ENCODE results near the gene SNRPA1.
A peak's percentile ranks its signal among the peaks of the same experiment; 100 is the strongest.

SNRPA1 gene

DNA sequence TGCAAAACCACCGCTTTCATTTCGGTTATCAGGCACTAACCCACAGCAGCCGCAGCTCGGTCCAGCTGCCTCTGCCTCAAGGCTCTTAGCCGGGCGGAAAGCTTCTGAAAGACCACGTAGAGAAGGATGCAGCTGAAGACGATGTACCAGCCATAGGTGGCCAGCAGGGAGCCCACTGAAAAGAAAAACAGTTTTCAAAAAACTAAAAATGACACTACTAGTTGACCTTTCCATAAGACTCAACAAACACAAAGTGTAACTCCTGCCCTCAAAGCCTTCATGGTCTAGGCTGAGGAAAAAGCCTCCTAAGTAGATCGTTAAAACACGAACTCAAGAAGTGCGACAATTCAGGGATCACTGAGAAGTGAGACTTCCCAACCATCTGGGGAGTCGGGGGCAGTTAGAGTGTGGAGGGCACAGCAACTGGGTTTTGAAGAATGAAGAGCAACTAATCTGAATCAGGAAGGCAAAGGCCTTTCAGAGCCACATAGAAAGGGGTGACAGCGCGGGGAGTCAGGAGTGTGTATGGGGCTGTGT is 18.5 kb downstream of the SNRPA1 start:
- peak overlapping the region; percentile 77 for H3K4me3 ChIP-seq (ENCODE audit: low read length)
- peak; percentile 49 for DNase-seq (ENCODE audit: low read depth)
- TF ChIP-seq, protein P1, sequence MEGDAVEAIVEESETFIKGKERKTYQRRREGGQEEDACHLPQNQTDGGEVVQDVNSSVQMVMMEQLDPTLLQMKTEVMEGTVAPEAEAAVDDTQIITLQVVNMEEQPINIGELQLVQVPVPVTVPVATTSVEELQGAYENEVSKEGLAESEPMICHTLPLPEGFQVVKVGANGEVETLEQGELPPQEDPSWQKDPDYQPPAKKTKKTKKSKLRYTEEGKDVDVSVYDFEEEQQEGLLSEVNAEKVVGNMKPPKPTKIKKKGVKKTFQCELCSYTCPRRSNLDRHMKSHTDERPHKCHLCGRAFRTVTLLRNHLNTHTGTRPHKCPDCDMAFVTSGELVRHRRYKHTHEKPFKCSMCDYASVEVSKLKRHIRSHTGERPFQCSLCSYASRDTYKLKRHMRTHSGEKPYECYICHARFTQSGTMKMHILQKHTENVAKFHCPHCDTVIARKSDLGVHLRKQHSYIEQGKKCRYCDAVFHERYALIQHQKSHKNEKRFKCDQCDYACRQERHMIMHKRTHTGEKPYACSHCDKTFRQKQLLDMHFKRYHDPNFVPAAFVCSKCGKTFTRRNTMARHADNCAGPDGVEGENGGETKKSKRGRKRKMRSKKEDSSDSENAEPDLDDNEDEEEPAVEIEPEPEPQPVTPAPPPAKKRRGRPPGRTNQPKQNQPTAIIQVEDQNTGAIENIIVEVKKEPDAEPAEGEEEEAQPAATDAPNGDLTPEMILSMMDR (conservative IDR thresholded peaks at IDR 0.05; ENCODE audit: low read length), result peak; percentile 56

DNA sequence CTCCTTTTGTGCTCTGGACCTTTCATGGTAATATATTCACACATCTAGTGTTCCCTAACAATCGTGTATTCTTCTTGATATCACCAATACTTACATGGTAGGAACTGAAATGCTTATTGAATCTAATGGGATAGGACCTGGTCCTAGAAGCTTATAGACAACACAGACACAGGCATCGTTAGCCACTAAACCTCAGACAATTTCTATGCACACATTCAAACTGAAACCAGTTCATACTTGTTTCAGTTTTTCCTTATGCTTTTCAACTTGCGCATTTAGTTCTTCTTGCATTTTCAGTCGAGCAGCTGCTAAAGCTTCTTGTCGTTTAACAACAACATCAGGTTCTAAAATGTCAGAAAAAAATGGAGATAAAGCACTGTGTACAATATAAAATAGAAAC is 20.0 kb downstream of the SNRPA1 start:
- TF ChIP-seq, protein P1 (conservative IDR thresholded peaks at IDR 0.05; ENCODE audit: low read length), result no peak
- DNase-seq (ENCODE audit: low read depth), result no peak
- no peak overlapping the region for H3K4me3 ChIP-seq (ENCODE audit: low read length)

DNA sequence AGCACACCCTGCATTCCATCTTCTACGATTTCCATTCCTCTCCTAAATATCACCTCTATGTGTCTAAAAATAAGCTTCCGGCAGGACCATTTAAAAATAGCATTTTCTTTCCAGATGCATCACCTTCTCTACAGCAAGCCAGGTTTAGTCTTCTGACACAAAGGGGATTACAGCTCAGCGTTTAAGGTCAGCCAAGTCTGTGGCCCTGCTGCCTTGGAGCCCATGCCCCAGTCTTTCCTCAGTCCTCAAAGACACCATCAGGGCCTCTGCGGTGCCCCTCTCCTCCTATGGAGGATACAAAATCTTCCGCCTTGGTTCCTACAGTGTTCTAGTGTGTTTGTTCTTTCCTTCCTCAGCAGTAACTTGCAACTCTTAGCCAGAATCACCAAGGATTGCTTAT is 21.5 kb downstream of the SNRPA1 start:
- no peak for DNase-seq (ENCODE audit: low read depth)
- TF ChIP-seq, protein P1 (conservative IDR thresholded peaks at IDR 0.05; ENCODE audit: low read length), result no peak

DNA sequence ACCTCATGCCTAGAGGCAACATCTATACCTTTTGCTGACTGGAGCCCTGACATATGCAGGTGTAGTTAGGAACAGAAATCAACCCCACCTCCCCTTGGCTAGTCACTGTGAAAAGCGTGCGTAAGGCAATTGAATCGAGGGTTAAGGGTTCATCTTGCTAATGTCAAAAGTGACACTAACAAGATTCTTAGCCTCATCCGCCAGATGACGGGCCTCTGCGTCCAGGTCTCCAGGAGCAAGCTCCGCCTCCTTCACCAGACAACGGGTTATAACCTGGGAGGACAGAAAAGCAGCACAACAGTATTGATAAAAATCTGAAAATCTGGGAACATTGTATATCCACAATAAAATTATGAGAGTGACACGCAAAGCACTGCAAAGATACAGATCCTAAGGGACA is 22.5 kb downstream of the SNRPA1 start:
- no peak overlapping the region for H3K4me3 ChIP-seq (ENCODE audit: low read length)
- no peak for DNase-seq (ENCODE audit: low read depth)
- TF ChIP-seq, protein P1 (conservative IDR thresholded peaks at IDR 0.05; ENCODE audit: low read length), result no peak

More for the DNA sequence above, 21.5 kb downstream of the SNRPA1 start:
- no peak overlapping the region for H3K4me3 ChIP-seq (ENCODE audit: low read length)

DNA sequence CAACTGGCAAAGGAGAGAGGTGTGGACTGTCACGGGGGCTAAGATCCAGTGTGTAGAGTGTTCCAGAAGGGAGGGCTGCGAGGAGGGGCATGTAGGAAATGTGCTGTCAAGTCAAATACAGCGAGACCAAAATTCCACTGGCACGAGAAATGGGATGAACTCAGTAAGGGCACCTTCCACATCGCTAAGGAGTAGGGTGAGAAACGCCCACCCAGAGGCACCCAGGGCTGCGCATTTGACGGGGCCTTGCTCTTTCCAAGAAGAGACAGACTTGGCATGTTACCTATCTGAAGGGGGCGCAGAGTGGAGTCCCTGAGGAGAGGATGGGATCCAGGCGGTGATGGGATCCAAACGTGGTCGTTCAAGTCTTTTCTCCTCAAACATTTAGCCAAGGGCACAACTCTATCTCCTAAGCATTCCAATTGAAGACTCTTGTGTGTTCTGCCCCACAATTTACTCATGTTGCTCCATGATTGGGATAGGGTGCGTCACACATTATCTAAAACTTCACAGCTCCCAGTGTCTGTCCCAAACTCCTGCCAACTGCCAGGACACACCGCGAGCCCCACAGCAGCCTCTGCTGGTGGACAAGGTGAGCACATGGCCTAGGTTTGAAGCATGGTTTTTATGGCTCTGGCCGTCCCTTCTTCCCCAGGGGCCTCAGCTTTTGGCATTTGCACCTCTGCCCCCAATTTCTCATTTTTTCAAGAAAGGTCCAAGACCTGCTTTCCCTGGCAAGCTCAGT is 25.4 kb downstream of the SNRPA1 start:
- no peak for DNase-seq (ENCODE audit: low read depth)
- TF ChIP-seq, protein P1 (conservative IDR thresholded peaks at IDR 0.05; ENCODE audit: low read length), result peak; percentile 47
- H3K4me3 ChIP-seq (ENCODE audit: low read length), result no peak overlapping the region

DNA sequence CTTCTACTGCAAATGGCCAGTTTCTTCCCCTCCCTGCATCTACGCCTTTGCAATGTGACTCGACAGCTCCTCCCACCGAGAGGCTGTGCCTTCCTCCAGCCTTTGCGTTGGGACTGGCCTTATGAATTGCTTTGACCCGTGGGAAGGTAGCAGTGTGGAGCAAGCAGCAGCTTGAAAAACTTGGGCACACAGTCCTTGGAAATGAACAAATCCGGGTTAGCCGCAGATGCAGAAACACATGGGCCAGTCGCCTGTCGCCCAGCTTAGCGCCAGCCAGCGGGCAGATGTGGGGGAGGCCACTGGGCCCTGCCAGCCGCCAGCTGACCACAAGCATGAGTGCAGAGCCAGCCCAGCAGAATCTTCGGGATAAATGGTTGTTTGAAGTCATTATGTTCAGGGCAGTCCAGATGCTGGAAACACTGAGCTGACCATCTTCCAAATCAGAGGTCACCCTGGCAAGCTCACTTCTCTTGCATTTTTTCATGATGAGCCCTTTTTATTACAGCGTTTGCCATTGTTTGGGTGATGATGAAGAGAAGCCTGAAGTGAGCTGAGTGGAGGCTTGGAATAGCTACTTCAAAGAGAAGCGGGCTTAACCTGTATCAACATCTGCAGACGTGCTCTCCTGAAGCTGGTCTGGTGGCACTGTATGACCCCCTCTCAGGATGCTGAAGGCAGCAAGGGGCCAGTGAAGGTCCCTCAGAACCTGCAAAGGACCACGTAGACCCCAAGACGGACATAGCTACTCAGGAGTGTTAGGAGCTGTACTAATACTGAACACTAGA is 27.5 kb downstream of the SNRPA1 start:
- peak overlapping the region; percentile 18 for H3K4me3 ChIP-seq (ENCODE audit: low read length)
- DNase-seq (ENCODE audit: low read depth), result peak; percentile 99
- TF ChIP-seq, protein P1 (conservative IDR thresholded peaks at IDR 0.05; ENCODE audit: low read length), result peak; percentile 15; the same call in 1 of the 2 replicates
